Mesenchymal stem cell (in vitro differentiated cells and primary cell): ENCODE measurements around the gene GALR2.
A peak's percentile ranks its signal among the peaks of the same experiment; 100 is the strongest.

Source experiments
- DNase-seq: peaks from one replicate; pipeline ENCODE4 v3.0.0-alpha.2; 2013
- H2AFZ ChIP-seq: one replicate; pipeline ENCODE4 v1.6.1; 2013; ENCODE audit warnings: low read depth, mild to moderate bottlenecking, control low read depth, inconsistent platforms, low read length, moderate library complexity
- H2AK5ac ChIP-seq: 2 replicates; pipeline ENCODE4 v1.6.1; 2013; ENCODE audit warnings: low read length, moderate library complexity, mild to moderate bottlenecking, inconsistent platforms; ENCODE audit not compliant: severe bottlenecking
- H2BK120ac ChIP-seq: one replicate; pipeline ENCODE4 v1.6.1; 2013; ENCODE audit warnings: low read depth, mild to moderate bottlenecking, inconsistent platforms, low read length, moderate library complexity
- H2BK12ac ChIP-seq, 2 experiments: one replicate each; pipeline ENCODE4 v1.6.1; 2013; ENCODE audit warnings: inconsistent platforms in 2 of 2, low read length in 2 of 2, mild to moderate bottlenecking in 2 of 2, moderate library complexity in 2 of 2, control low read depth in 1 of 2
- H2BK15ac ChIP-seq: one replicate; pipeline ENCODE4 v1.6.1; 2013; ENCODE audit warnings: mild to moderate bottlenecking, low read depth, inconsistent platforms; ENCODE audit not compliant: poor library complexity, severe bottlenecking
- H2BK5ac ChIP-seq: 2 replicates; pipeline ENCODE4 v1.6.1; 2013; ENCODE audit warnings: low read depth, mild to moderate bottlenecking, low read length, control low read depth, inconsistent platforms; ENCODE audit not compliant: poor library complexity, severe bottlenecking
- H3K14ac ChIP-seq, 2 experiments: one replicate each; pipeline ENCODE4 v1.6.1; 2013; ENCODE audit warnings: inconsistent platforms in 2 of 2, low read length in 2 of 2, control low read depth in 1 of 2, mild to moderate bottlenecking in 1 of 2, moderate library complexity in 1 of 2
- H3K18ac ChIP-seq, 2 experiments: one replicate each; pipeline ENCODE4 v1.6.1; 2013; ENCODE audit warnings: inconsistent platforms in 2 of 2, low read length in 2 of 2, control low read depth in 1 of 2, low read depth in 1 of 2, mild to moderate bottlenecking in 1 of 2
- H3K23ac ChIP-seq, 2 experiments: one replicate each; pipeline ENCODE4 v1.6.1; 2013; ENCODE audit warnings: inconsistent platforms in 2 of 2, low read length in 2 of 2, mild to moderate bottlenecking in 2 of 2, moderate library complexity in 2 of 2, control low read depth in 1 of 2
- H3K27ac ChIP-seq: 2 replicates; pipeline ENCODE4 v1.5.1; 2013; ENCODE audit warnings: mild to moderate bottlenecking, moderate library complexity, low read length, control low read depth, inconsistent platforms; ENCODE audit not compliant: poor library complexity, severe bottlenecking
- H3K27me3 ChIP-seq, 2 experiments: 2 replicates each; pipeline versions ENCODE4 v1.6.1 to v1.7.0; 2013; ENCODE audit warnings: low read length in 2 of 2, mild to moderate bottlenecking in 2 of 2, moderate library complexity in 2 of 2, control low read depth in 1 of 2, inconsistent platforms in 1 of 2; ENCODE audit not compliant: control insufficient read depth in 1 of 2, insufficient read depth in 1 of 2
- H3K36me3 ChIP-seq, 2 experiments: 2 replicates each; pipeline versions ENCODE4 v1.6.1 to v1.7.0; 2013; ENCODE audit warnings: low read length in 2 of 2, control low read depth in 1 of 2, inconsistent platforms in 1 of 2, low read depth in 1 of 2, mild to moderate bottlenecking in 1 of 2; ENCODE audit not compliant: insufficient read depth in 2 of 2, control insufficient read depth in 1 of 2
- H3K4ac ChIP-seq, 2 experiments: one replicate each; pipeline ENCODE4 v1.6.1; 2013; ENCODE audit warnings: inconsistent platforms in 2 of 2, low read length in 2 of 2, mild to moderate bottlenecking in 2 of 2, moderate library complexity in 2 of 2, control low read depth in 1 of 2, low read depth in 1 of 2
- H3K4me1 ChIP-seq: 2 replicates; pipeline ENCODE4 v1.6.1; 2013; ENCODE audit warnings: low read depth, low read length, control low read depth; ENCODE audit not compliant: control insufficient read depth, insufficient read depth
- H3K4me2 ChIP-seq: 2 replicates; pipeline ENCODE4 v1.6.1; 2013; ENCODE audit warnings: low read length, mild to moderate bottlenecking, inconsistent platforms; ENCODE audit not compliant: poor library complexity, severe bottlenecking
- H3K4me3 ChIP-seq, 2 experiments: 2 replicates each; pipeline versions ENCODE4 v1.5.1 to v1.7.0; 2013; ENCODE audit warnings: low read length in 2 of 2, mild to moderate bottlenecking in 2 of 2, control low read depth in 1 of 2, low read depth in 1 of 2; ENCODE audit not compliant: insufficient read depth in 1 of 2
- H3K79me1 ChIP-seq: replicated peaks from 2 replicates; pipeline ENCODE4 v1.6.1; 2013; ENCODE audit warnings: mild to moderate bottlenecking, control low read depth, low read length, inconsistent platforms; ENCODE audit not compliant: poor library complexity, severe bottlenecking
- H3K9ac ChIP-seq: 2 replicates; pipeline ENCODE4 v1.7.0; 2013; ENCODE audit warnings: mild to moderate bottlenecking, low read length, moderate library complexity
- H3K9me3 ChIP-seq: 2 replicates; pipeline ENCODE4 v1.7.0; 2013; ENCODE audit warnings: mild to moderate bottlenecking, low read length; ENCODE audit not compliant: control insufficient read depth
- H4K8ac ChIP-seq: one replicate; pipeline ENCODE4 v1.6.1; 2013; ENCODE audit warnings: inconsistent platforms, mild to moderate bottlenecking, low read length, moderate library complexity
- H4K91ac ChIP-seq: one replicate; pipeline ENCODE4 v1.6.1; 2013; ENCODE audit warnings: mild to moderate bottlenecking, low read length, inconsistent platforms
- WGBS: methylation state at CpG from one replicate; pipeline ENCODE4 v1.1.7; 2013; ENCODE audit warnings: mixed read lengths; 5-methylcytosine and 5-hydroxymethylcytosine counted together

Gene GALR2

GRCh38 chr17:76032073-76032779, 42.4 kb upstream of the GALR2 start:
- H3K14ac ChIP-seq, result no peak overlapping the region
- H3K27ac ChIP-seq, result no peak overlapping the region
- no peak overlapping the region for H2BK120ac ChIP-seq
- no peak overlapping the region for H4K91ac ChIP-seq
- no peak overlapping the region for H2BK15ac ChIP-seq
- no peak overlapping the region for H3K18ac ChIP-seq
- no peak overlapping the region for H3K9ac ChIP-seq
- H2BK12ac ChIP-seq, result no peak overlapping the region
- no peak overlapping the region for H3K4ac ChIP-seq
- WGBS, result 92% methylated on average over 17 of the region's 20 CpGs
- H4K8ac ChIP-seq, result no peak overlapping the region
- no peaks in the 10 kb centered on the region for H3K9me3 ChIP-seq
- H3K23ac ChIP-seq, result no peak overlapping the region
- no peak overlapping the region for H3K4me3 ChIP-seq
- no peak overlapping the region for H2BK5ac ChIP-seq
- peaks cover 25% of the 10 kb centered on the region for H3K4me1 ChIP-seq
- no peaks in the 10 kb centered on the region for H3K27me3 ChIP-seq
- H2AFZ ChIP-seq, result no peak overlapping the region
- H2AK5ac ChIP-seq, result no peak overlapping the region
- H3K36me3 ChIP-seq, result peaks cover 0 to 5% of the 10 kb centered on the region in 2 experiments
- DNase-seq, result no peak
- no peaks in the 10 kb centered on the region for H3K79me1 ChIP-seq
- H3K4me2 ChIP-seq, result no peak overlapping the region

GRCh38 chr17:76032780-76033108, 41.8 kb upstream of the GALR2 start:
- H2AFZ ChIP-seq, result no peak overlapping the region
- H3K27me3 ChIP-seq, result no peaks in the 10 kb centered on the region
- no peak overlapping the region for H3K4me3 ChIP-seq
- H3K79me1 ChIP-seq, result no peaks in the 10 kb centered on the region
- no peak overlapping the region for H3K18ac ChIP-seq
- H2BK12ac ChIP-seq, result no peak overlapping the region
- no peak overlapping the region for H3K14ac ChIP-seq
- H4K91ac ChIP-seq, result no peak overlapping the region
- no peak overlapping the region for H3K4ac ChIP-seq
- peaks cover 0 to 5% of the 10 kb centered on the region in 2 experiments for H3K36me3 ChIP-seq
- no peak overlapping the region for H3K23ac ChIP-seq
- no peak for DNase-seq
- no peak overlapping the region for H4K8ac ChIP-seq
- no peak overlapping the region for H3K9ac ChIP-seq
- no peak overlapping the region for H3K27ac ChIP-seq
- no peak overlapping the region for H3K4me2 ChIP-seq
- H3K9me3 ChIP-seq, result no peaks in the 10 kb centered on the region
- 96% methylated on average over 4 of the region's 5 CpGs for WGBS
- peaks cover 22% of the 10 kb centered on the region for H3K4me1 ChIP-seq
- no peak overlapping the region for H2BK120ac ChIP-seq
- no peak overlapping the region for H2BK5ac ChIP-seq
- H2AK5ac ChIP-seq, result peak overlapping the region; percentile 30
- H2BK15ac ChIP-seq, result no peak overlapping the region

- no peak overlapping the region for H2BK120ac ChIP-seq
- WGBS, result 97% methylated on average over 6 of the region's 6 CpGs
- no peaks in the 10 kb centered on the region for H3K27me3 ChIP-seq
- H3K27ac ChIP-seq, result no peak overlapping the region
- no peaks in the 10 kb centered on the region for H3K79me1 ChIP-seq
- no peak overlapping the region for H2BK15ac ChIP-seq
- no peak overlapping the region for H4K8ac ChIP-seq
- H4K91ac ChIP-seq, result no peak overlapping the region
- H3K18ac ChIP-seq, result no peak overlapping the region
- no peak overlapping the region for H3K4me3 ChIP-seq
- peaks cover 22% of the 10 kb centered on the region for H3K4me1 ChIP-seq
- H3K4me2 ChIP-seq, result no peak overlapping the region
- no peak overlapping the region for H2AK5ac ChIP-seq
- no peak for DNase-seq
- no peak overlapping the region for H3K14ac ChIP-seq
- peaks cover 2 to 5% of the 10 kb centered on the region in 2 experiments for H3K36me3 ChIP-seq
- no peak overlapping the region for H3K4ac ChIP-seq
- H2BK5ac ChIP-seq, result no peak overlapping the region
- no peak overlapping the region for H2BK12ac ChIP-seq
- H3K23ac ChIP-seq, result no peak overlapping the region
- H2AFZ ChIP-seq, result no peak overlapping the region
- no peak overlapping the region for H3K9ac ChIP-seq
- H3K9me3 ChIP-seq, result no peaks in the 10 kb centered on the region
Measured at GRCh38 chr17:76033139-76033538, 41.4 kb upstream of the GALR2 start.

- Histone ChIP-seq H3K4me1 (peaks cover 14% of the 10 kb centered on the region), H2AK5ac (peak overlapping the region; percentile 12), H3K4ac (no peak overlapping the region), H3K14ac (no peak overlapping the region), H3K27me3 (no peaks in the 10 kb centered on the region), H3K36me3 (peaks cover 13 to 18% of the 10 kb centered on the region in 2 experiments), H2BK120ac (no peak overlapping the region), H3K23ac (no peak overlapping the region), H2AFZ (no peak overlapping the region), H4K91ac (peak overlapping the region; percentile 61), H3K4me3 (no peak overlapping the region), H3K18ac (no peak overlapping the region), H3K9ac (no peak overlapping the region), H3K4me2 (no peak overlapping the region), H2BK12ac (no peak overlapping the region), H3K27ac (no peak overlapping the region), H2BK5ac (no peak overlapping the region), H3K9me3 (no peaks in the 10 kb centered on the region), H4K8ac (no peak overlapping the region), H2BK15ac (no peak overlapping the region), H3K79me1 (no peaks in the 10 kb centered on the region)
- DNase-seq, result no peak
- WGBS, result 82% methylated on average over 12 of the region's 13 CpGs
Measured at GRCh38 chr17:76034428-76035350, 39.9 kb upstream of the GALR2 start.
